Femur (tissue), 1 donor: ENCODE results near the gene CPT1B.
"Not testable (repeated sequence)": the region's sequence is repeated elsewhere in the genome, so short reads cannot be mapped to it uniquely, and the experiment has no call there.

ENCODE experiments used
- DNase-seq: peaks from one replicate; pipeline ENCODE4 v3.0.0-alpha.2; 2017

The CPT1B gene

DNA sequence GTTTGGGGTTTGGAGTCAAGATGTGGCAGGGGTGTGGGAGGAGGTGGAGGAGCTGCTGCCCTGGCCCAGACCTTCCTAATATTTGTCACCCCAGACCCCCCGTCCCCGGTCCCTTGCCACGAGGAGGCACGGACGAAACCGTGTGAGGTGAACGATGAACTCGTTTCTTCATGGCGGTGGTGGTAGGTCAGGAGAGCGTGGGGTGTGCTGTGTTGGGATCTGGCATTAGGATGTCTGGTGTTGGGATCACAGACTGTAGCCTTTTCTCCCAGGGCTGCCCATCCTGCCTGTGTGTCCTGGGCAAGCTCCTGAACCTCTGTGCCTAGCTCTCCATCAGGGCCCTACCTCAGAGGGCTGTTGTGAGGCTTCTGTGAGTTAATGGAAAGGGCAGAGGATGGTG lies 30.8 kb upstream of the CPT1B start:
- DNase-seq: no peak

DNA sequence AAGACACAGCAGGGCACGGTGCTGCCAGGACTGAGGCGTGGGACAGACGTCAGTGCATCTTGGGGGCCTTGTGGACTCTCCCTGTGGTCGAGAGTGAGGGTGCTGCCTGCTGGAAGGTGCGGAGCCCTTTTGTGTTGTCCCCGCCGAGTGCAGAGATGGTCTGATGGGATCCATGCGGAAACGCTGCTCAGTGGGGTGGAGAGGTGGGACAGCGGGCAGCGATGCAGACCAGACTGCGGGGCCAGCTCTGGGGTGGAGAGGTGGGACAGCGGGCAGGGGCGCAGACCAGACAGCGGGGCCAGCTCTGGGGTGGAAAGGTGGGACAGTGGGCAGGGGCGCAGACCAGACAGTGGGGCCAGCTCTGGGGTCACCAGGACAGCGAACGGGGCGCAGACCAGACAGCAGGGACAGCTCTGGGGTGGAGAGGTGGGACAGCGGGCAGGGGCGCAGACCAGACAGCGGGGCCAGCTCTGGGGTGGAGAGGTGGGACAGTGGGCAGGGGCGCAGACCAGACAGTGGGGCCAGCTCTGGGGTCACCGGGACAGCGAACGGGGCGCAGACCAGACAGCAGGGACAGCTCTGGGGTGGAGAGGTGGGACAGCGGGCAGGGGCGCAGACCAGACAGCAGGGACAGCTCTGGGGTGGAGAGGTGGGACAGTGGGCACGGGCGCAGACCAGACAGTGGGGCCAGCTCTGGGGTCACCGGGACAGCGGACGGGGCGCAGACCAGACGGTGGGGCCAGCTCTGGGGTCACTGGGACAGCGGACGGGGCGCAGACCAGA lies 30.0 kb upstream of the CPT1B start:
- DNase-seq: not testable (repeated sequence)

DNA sequence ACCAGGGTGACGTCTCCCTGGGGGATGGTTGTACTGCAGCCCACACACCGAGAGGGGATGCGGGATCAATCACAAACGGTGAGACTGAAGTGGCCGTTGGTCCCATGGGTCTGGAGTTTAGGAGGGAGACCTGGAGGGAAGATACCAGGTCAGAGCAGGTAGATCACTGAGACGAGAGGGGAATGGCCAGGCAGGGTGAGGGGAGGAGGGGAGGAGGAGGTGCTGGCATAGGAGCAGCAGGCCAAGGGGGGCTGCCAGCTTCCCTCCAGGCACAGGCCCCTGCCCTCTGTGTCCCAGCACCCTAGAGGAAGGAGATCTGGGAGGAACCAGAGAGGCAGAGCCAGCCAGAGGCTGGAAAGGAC lies 29.4 kb upstream of the CPT1B start:
- DNase-seq: no peak

DNA sequence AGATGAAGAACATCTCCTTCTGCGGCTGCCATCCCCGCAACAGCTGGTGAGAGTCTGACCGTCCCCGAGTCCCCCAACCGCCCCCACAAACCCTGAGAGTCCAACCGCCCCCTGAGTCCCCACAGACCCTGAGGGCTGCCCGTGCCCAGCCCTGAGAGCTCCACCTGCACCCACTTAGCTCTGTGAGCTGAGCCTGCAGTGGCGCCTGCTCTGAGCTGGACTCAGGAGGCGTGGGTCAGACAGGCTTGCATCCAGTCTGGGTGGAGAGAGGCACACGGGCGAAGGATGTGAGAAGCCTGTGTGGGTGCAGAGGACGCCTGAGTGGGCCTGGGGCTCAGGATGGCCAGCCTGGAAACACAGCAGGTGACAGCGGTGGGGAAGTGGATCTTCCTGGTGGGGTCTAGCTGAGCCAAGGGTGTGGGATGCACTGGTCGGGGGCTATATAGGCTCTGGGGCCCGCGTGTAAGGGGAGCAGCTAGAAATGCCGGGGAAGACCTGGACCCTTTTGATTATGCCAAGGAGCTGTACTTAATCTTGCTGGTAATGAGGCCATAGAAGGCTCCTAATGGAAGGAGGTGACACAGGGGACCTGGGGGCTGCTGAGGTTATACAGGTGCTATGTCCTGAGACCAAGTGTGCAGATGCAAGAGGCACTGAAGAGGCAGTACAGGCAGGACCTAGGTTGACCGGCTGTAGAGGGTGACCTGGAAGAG lies 28.9 kb upstream of the CPT1B start:
- no peak for DNase-seq

DNA sequence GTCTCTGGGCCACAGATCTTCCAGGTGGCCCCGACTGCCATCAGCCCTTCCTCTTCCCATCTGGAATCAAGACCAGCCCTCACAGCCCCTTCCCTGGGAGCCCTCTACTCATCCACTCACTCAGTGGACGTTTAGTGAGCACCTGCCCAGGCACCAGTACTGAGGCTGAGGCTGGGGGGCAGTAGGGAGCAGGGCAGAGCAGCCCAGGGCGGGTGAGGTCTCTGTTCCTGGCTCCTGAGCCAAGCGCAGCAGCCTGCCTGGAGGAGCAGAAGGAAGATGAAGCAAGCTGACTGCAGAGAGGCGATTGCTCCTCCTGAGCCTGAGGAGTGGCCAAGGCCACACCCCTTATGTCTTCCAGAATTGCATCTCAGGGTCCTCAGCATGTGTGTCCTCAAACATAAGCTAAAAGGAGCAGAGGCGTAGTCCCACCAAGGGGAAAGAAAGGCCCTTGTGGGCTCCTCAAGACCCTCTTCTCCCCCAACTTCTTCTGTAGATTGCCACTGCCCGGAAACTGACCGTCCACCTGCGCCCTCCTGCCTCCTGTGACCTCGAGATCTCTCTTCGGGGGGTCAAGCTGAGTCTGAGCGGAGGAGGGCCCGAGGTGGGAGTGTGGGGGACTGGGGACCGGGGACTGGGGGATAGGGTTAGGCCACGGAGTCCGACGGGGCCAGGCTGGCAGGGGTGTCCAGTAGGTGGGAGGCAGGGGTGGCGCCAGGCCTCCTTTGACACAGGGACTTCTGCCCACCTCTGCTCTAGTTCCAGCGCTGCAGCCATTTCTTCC lies 28.1 kb upstream of the CPT1B start:
- DNase-seq: no peak

DNA sequence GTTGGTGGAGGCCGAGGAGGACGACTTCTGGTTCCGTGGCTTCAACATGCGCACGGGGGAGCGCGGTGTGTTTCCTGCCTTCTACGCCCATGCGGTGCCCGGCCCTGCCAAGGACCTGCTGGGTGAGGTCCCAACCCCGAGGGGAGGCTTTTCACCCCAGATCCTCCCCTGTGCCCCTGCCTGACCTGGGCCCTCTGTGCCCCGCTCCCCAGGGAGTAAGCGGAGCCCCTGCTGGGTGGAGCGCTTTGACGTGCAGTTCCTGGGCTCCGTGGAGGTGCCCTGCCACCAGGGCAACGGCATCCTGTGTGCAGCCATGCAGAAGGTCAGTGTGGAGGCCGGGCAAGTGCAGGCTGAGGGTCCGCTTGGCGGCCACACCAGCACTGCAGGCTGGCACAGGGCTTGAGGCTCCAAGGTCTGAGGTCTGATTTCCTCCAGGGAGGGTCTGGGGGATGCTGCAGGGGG lies 27.4 kb upstream of the CPT1B start:
- no peak for DNase-seq

DNA sequence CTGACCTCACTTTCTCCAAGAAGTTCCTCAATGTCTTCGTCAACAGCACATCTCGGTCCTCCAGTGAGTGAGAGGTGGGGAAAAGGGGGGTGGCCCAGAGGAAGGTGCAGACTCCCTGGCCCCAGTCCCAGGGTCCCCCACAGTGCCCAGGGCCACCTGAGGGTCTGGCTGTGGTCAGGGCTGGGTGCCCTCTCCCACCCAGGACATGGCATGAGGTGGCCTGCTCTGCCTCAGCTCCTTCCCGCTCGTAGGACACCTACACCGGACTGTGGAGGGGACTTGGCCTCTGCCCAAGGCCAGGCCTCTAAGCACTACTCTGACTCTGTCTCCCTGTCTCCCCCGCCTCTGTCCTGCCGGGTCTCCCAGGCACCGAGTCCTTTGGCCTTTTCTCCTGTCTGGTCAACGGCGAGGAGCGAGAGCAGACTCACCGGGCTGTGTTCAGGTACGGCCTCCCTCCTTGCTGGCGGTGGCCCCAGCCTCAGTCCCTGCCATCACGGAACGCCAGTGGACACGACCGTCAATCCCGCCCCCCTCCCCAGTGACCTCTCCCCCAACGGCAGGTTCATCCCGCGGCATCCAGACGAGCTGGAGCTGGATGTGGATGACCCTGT lies 26.9 kb upstream of the CPT1B start:
- no peak for DNase-seq

DNA sequence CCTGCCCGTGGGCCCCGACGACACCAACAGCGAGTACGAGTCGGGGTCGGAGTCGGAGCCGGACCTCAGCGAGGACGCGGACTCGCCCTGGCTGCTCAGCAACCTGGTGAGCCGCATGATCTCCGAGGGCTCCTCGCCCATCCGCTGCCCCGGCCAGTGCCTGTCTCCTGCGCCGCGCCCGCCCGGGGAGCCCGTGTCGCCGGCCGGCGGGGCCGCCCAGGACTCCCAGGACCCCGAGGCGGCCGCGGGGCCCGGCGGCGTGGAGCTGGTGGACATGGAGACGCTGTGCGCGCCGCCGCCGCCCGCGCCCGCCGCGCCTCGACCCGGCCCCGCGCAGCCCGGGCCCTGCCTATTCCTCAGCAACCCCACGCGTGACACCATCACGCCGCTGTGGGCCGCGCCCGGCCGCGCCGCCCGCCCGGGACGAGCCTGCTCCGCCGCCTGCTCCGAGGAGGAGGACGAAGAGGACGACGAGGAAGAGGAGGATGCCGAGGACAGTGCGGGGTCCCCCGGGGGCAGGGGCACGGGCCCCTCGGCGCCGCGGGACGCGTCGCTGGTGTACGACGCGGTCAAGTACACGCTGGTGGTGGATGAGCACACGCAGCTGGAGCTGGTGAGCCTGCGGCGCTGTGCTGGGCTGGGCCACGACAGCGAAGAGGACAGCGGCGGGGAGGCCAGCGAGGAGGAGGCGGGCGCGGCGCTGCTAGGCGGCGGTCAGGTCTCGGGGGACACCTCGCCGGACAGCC lies 26.2 kb upstream of the CPT1B start:
- no peak for DNase-seq

DNA sequence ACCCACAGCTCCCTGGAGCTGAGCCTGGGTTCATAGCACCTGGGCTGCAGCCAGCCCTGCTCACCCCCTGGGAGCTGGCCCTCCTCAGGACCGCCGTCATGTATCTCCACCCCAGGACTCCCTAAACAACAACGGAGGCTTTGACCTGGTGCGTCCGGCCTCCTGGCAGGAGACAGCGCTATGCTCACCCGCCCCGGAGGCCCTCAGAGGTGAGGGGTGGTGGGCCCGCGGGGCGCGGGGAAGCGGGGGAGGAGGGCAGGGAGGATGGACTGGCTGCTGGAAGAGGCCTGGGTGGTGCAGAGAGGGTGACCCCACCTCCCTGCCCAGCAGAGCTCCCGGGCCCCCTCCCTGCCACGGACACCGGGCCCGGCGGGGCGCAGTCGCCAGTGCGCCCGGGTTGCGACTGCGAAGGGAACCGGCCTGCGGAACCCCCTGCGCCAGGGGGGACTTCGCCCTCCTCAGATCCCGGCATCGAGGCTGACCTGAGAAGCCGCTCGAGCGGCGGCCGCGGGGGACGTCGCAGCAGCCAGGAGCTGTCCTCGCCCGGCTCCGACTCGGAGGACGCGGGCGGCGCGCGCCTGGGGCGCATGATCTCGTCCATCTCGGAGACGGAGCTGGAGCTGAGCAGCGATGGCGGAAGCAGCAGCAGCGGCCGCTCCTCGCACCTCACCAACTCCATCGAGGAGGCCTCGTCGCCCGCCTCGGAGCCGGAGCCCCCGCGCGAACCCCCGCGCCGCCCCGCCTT lies 25.5 kb upstream of the CPT1B start:
- no peak for DNase-seq

DNA sequence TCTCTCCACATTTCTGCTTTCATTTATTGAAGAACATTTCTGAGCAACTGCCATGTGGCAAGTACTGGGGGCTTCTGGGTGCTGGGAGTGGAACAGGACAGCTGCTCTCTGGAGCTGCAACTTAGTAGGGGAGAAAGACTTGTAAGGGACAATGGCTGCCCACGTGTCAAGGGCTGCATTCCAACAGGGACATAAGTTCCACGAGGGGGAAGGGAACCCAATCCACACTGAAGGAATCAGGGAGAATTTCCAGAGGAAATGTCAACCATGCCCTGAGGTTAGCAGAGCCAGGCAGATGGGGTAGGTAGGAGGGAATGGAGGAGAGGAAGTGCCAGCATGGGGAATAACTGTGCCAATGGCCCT lies 24.1 kb upstream of the CPT1B start:
- DNase-seq: no peak

DNA sequence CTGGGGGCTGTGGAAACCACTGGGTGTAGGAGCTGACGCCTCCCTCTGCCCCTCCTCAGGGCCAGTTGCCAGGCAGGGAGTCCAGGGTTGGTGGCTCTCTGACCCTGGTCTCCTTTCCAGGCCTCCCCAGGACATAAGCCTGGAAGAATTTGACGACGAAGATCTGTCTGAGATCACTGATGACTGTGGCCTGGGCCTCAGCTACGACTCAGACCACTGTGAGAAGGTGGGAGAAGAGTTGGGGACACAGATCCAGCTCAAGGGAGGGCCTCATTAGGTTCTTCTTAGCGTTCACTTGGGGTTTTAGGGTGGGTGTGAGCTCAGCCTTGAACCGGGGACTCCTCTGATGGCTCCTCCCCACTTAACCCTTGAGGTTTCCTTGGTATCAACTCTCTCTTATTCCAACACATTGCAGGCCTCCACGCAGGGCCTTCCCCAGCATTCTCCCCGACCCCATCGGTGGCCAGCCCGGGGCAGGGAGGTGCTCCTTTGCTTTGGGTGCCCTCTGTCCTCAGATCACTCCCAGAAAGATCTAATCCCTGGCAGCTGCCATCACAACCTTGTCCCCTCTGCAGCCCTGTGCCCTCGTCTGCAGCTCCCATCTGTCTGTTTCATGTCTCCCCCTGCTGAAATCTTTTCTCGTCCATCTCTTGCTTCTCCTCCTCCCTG lies 23.6 kb upstream of the CPT1B start:
- no peak for DNase-seq

DNA sequence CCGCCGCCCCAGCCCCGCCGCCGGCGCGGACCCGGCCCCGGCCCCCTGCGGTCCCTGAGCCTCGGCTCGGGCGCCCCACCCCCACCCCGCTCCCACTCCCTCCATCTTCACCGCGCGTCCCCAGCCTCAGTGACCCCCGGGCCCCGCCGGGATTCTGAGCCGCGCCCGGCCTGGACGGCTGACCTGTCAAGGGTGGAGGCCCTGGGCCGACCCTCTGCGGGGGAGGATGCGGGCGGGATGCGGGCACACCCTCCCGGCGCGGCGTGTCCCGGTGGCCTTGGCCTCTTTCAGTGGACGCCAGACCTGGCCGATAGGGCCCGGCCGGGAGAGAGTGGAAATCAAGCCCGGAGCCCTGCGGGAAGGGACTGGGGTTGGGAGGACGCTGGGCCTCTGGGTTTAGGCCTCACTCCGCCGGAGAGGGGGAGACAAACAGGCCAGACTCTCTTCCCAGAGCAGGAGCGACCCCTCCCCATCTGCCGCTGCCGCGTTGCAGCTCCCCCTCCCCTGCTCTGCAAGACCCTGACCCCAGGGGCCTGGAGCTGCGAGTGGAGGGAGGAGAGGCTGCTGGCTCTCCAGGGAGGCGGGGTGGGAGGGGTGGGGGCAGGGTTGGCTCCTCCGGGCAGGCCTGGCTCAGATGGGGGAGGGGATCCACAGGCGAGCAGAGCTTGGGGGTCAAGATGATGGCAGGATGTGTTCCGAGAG lies 22.9 kb upstream of the CPT1B start:
- DNase-seq: no peak

DNA sequence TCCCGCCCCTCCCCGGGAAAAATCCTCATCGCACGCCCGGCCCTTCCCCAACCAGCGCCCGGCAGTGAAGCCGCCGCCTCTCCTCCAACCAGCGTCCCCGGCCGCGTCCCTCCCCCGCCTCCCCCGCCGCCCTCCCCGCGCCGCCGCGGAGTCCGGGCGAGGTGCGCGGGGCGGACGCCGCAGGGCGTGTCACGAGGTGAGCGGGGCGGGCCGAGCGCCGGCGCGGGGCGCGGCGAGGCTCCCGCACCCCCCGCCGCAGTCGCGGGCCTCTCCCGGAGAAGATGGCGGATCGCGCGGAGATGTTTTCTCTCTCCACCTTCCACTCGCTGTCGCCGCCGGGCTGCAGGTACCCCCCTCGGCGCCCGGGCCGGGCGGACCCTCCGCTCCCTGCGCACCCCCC lies 22.3 kb upstream of the CPT1B start, which contains the start of gene MAPK8IP2:
Gene MAPK8IP2, plus strand, starts transcription at position 256 of the 400 bp plus-strand sequence. Its CDS starts 26 bp downstream, at position 282.
- no peak for DNase-seq

DNA sequence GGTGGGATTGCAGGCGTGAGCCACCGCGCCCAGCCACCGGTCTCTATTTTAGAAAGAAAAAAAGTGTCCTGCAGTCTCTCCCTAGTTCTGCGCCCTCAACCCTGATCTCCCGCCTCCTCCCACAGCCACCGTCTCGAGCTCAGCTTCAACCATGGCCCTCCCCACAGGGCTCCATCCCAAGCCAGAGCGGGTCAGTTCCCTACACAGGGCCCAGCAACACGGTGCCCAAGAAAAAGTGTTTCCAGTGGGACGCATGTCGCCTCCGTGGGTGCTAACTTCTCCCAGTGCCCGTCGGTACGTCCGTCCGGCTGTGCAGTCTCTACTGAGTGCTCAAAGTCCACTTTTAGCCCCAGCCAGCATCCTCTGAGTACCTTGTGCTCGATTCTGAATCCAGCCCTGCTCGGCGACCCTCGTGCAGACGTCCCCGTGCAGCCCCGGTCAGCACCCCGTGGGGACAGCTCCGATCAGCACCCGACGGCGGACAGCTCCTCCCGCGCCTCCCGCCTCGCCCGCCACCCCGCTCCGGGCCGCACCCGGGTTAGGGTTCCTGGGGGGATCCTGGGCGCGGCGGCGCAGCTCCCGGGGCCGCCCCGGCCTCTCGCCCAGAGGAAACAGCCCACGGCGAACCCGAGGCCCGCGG lies 21.7 kb upstream of the CPT1B start:
- DNase-seq: peak; percentile 76

DNA sequence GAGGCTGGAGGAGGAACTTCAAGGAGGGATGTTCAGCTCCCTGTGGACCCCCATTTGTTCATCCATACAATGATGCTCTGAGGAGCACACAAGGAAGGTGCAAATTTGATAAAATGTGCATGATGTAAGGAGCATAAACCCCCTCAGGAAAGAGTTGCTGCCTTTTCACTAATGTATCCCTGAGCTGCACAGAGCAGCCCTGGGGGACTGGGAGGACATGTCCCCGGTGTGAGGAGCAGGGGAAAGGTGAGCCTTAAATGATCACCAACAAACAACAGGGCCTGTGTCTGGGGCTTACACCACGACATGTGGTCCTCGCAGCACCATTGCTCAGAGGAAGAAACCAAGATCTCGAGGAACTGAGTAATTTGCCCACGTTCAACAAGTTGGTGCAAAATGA lies 18.9 kb upstream of the CPT1B start:
- no peak for DNase-seq

DNA sequence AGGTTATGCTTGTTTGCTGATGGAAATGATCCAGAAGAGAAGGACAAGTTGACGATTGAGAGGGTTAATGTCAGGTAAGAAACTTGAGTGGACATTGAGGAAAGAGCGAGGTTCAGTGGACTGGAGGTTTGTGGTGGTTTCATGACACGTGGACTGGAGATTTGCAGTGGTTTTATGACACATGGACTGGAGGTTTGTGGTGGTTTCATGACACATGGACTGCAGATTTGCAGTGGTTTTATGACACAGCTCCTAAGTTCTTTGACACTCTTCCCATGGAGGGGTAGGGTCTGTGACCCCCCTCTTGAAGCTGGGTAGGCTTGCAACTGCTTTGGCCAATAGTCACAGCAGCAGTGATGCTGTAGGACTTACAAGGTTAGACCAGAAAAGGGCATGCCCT lies 17.0 kb upstream of the CPT1B start:
- no peak for DNase-seq

DNA sequence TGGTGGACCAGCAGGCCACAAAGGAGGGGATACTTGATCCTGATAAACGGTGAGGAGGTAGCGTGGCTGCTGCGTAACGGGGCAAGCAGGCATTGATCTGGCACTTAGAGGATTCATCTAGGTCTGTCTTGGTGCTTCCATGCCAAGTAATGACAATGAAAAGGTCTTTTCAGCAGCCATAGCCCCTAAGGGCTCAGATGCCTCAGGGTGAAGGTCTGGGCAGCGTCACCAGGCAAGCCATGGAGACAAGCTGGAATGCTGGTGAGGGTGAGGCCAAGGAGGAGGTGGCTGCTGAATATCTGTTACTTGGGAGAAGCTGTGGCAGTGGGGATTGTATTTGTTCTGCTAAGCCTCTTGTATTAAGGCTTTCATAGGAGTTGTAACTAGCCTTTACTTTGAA lies 9.2 kb upstream of the CPT1B start:
- no peak for DNase-seq

DNA sequence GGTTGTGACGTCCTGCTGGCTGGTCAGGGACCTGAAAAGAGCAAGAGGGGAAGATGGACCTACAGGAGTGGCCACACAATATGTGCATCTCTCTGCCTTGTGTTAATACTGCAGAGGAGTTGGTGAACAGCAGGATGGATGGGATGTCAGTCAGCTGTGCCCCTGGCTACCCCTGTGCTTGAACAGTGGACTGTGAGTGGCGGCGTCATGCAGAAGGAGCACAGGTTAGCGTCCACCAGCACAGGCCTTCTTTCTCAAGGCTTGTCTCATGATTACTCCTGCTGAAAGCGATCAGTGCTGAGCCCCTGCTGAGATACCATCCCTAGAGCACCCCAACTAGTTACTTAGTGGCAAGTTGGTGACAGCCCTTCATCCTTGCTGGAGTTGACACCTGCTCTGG lies 8.2 kb upstream of the CPT1B start:
- DNase-seq: no peak

DNA sequence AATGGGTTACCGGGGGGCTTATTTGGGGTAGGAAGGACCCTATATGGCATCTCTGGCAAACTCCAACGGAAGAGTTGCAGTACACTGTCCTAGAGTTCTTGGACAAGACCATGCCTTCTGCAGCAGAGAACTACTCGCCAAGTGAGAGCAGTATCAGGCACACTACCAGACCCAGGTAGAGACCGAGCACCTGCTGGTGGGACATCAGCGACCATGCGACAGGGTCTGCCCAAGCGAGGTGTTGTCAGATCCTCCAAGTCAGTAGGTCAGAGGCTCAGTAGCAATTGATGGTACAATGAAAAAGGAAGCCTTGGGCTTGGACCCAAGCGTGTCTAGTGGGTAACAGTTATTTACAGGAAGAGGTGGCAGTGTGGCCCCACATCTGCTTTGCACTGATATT lies 7.6 kb upstream of the CPT1B start:
- no peak for DNase-seq

DNA sequence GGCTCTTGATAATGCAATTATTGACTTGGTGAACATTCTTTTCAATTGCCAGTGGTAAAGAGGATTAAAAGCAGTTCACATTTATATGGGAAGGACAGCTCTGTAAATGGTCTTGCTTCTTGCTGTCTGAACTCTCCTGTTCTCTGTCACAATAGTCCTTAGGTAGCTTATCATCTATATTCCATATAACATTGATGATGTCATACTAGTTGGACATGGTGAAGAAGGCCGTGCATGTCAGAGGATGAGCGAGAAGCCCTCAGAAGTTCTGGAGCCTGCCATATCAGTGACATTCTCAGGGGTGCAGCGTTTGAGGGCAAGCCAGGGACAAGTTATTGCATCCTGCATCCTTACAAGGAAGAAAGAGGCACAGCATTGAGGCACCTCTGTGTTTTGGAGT lies 7.0 kb upstream of the CPT1B start:
- DNase-seq: no peak
